Measurements from ENCODE around the gene SRSF10. TPM values are rescaled to one million over a fixed set of nuclear protein-coding genes. Genes with fewer than 3 reads are reported as not detected.
"Not testable (repeated sequence)": the region's sequence is repeated elsewhere in the genome, so short reads cannot be mapped to it uniquely, and the experiment has no call there.

The SRSF10 gene
- total RNA-seq, 1 experiment from 2014 or later: 90.5 TPM

- DNase-seq (ENCODE audit: extremely low read depth, low read depth): no peak
These were observed 19.1 kb upstream of the SRSF10 start for GRCh38 chr1:23999156-23999671.

- DNase-seq (ENCODE audit: extremely low read depth, low read depth): no peak
These were observed 17.7 kb upstream of the SRSF10 start for GRCh38 chr1:23997812-23998211.

- no peak for DNase-seq (ENCODE audit: extremely low read depth, low read depth)
These were observed 16.6 kb upstream of the SRSF10 start for GRCh38 chr1:23996700-23997229.

- DNase-seq (ENCODE audit: extremely low read depth, low read depth): no peak
These were observed 15.3 kb upstream of the SRSF10 start for GRCh38 chr1:23995431-23995837.

- not testable (repeated sequence) for DNase-seq (ENCODE audit: extremely low read depth, low read depth)
These were observed 11.9 kb upstream of the SRSF10 start for GRCh38 chr1:23992011-23992410.

GRCh38 chr1:23989263-23989662 is 9.1 kb upstream of the SRSF10 start:
- no peak for DNase-seq (ENCODE audit: extremely low read depth, low read depth)

GRCh38 chr1:23987038-23987437 is 6.9 kb upstream of the SRSF10 start:
- DNase-seq (ENCODE audit: extremely low read depth, low read depth): not testable (repeated sequence)

GRCh38 chr1:23984417-23985186 is 4.5 kb upstream of the SRSF10 start:
- no peak for DNase-seq (ENCODE audit: extremely low read depth, low read depth)

- peak; percentile 73 for DNase-seq (ENCODE audit: extremely low read depth, low read depth)
These were observed 572 bp upstream of the SRSF10 start for GRCh38 chr1:23980728-23981070.

- no peak for DNase-seq (ENCODE audit: extremely low read depth, low read depth)
These were observed 693 bp downstream of the SRSF10 start for GRCh38 chr1:23979387-23979880.

- no peak for DNase-seq (ENCODE audit: extremely low read depth, low read depth)
These were observed 1.3 kb downstream of the SRSF10 start for GRCh38 chr1:23978805-23979204.

GRCh38 chr1:23977854-23978191 is 2.3 kb downstream of the SRSF10 start:
- no peak for DNase-seq (ENCODE audit: extremely low read depth, low read depth)

- DNase-seq (ENCODE audit: extremely low read depth, low read depth): no peak
These were observed 2.8 kb downstream of the SRSF10 start for GRCh38 chr1:23977187-23977853.

- no peak for DNase-seq (ENCODE audit: extremely low read depth, low read depth)
These were observed 12.3 kb downstream of the SRSF10 start for GRCh38 chr1:23967871-23968270.

- DNase-seq (ENCODE audit: extremely low read depth, low read depth): no peak
These were observed 13.1 kb downstream of the SRSF10 start for GRCh38 chr1:23966973-23967493.

GRCh38 chr1:23964790-23965740 is 15.1 kb downstream of the SRSF10 start:
- no peak for DNase-seq (ENCODE audit: extremely low read depth, low read depth)

- DNase-seq (ENCODE audit: extremely low read depth, low read depth): no peak
These were observed 15.9 kb downstream of the SRSF10 start for GRCh38 chr1:23964235-23964668.

- no peak for DNase-seq (ENCODE audit: extremely low read depth, low read depth)
These were observed 16.4 kb downstream of the SRSF10 start for GRCh38 chr1:23963617-23964234.

- DNase-seq (ENCODE audit: extremely low read depth, low read depth): no peak
These were observed 19.7 kb downstream of the SRSF10 start for GRCh38 chr1:23960291-23961020.
